Measurements from ENCODE around the gene KANSL2.
A peak's percentile ranks its signal among the peaks of the same experiment; 100 is the strongest.
"Not testable (repeated sequence)": the region's sequence is repeated elsewhere in the genome, so short reads cannot be mapped to it uniquely, and the experiment has no call there.

Gene KANSL2, protein sequence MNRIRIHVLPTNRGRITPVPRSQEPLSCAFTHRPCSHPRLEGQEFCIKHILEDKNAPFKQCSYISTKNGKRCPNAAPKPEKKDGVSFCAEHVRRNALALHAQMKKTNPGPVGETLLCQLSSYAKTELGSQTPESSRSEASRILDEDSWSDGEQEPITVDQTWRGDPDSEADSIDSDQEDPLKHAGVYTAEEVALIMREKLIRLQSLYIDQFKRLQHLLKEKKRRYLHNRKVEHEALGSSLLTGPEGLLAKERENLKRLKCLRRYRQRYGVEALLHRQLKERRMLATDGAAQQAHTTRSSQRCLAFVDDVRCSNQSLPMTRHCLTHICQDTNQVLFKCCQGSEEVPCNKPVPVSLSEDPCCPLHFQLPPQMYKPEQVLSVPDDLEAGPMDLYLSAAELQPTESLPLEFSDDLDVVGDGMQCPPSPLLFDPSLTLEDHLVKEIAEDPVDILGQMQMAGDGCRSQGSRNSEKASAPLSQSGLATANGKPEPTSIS

DNA sequence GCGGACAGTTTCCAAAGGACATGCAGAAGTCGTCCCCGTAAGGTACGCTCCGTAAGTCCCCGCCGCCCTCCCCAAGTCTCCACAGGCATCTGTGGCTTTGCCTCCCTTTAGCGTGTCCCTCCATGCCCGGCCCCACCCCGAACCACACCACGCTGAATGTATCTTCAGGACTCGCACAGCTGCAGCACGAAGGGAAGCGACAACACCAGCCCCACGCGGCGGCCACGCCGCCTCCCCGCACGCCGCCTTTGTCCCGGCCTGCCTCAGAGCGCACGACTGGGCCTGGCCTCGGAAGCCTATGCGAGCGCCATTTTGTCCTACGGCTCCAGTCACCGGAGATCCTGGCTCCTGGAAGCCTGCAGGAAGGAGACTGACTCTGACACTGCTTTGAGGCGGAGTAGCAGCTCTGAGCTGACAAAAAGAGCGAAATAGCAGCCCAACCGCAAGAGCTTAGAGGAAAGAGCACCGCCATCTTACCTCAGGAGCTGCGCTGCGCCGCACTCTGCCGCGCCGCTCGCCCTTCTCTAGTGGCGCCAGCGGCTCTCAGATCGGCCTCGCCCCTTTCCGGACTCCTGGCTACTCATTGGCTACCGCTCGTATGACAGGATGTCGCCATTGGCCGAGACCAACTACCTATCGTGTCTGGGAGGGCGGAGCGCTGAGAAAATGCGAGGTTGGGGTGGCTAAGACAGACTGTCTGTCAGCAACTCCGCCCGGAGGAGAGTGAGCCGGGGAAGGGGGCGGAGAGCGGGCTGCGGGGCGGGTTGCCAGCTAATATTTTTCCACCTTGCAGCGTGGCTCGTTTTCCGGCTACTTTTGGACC is at the start of gene KANSL2:
TSS of gene KANSL2 (minus strand) at position 529 of the 823 bp plus-strand sequence. CDS start 606 bp downstream, outside the sequence.
- peak; percentile 97 for DNase-seq (ENCODE audit: low read depth in 2 of 2)

DNA sequence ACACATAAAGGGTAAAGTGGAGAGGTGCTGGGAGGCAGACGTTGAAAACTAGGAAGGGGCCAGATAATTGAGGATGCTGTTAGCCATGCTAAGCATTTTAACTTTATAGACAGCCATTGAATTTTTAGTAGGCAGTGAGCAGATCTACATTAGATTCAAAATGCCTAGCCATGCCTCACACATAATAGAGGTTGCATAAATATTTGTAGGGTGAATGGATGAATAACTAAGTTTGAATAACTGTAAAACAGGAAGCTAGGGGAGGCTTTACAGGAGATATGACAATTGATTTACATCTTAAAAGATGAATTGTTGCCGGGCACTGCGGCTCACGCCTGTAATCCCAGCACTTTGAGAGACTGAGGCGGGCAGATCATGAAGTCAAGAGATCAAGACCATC is 46.8 kb upstream of the KANSL2 start:
- DNase-seq (ENCODE audit: low read depth in 2 of 2), result no peak

DNA sequence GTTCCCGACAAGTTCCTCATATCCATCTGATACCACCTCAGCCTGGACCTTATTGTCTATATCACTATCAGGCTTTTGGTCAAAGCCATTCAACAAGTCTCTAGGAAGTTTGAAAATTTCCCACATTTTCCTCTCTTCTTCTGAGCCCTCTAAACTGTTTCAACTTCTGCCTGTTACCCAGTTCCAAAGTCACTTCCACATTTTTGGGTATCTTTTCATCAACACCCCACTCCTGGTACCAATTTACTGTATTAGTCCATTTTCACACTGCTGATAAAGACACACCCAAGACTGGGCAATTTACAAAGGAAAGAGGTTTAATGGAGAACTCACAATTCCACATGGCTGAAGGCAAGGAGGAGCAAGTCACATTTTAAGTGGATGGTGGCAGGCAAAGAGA is 38.7 kb upstream of the KANSL2 start:
- DNase-seq (ENCODE audit: low read depth in 2 of 2), result not testable (repeated sequence)

DNA sequence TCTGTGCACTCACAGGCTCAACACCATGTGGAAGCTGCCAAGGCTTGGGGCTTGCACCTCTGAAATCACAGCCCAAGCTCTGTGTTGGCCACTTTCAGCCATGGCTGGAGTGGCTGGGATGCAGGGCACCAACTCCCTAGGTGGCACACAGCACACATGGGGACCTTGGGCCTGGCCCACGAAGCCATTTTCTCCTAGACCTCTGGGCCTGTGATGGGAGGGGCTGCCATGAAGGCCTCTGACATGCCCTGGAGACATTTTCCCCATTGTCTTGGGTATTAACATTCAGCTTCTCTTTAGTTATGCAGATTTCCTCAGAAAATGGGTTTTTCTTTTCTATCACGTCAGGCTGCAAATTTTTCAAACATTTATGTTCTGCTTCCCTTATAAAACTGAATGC is 38.1 kb upstream of the KANSL2 start:
- not testable (repeated sequence) for DNase-seq (ENCODE audit: low read depth in 2 of 2)

DNA sequence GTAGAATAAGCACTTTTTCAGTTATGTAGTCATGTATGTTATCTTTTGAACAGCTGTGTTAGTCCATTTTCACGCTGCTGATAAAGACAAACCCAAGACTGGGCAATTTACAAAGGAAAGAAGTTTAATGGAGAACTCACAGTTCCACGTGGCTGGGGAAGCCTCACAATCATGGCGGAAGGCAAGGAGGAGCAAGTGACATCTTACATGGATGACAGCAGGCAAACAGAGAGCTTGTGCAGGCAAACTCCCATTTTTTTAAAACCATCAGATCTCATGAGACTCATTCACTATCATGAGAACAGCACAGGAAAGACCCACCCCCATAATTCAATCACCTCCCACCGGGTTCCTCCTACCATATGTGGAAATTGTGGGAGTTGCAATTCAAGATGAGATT is 37.0 kb upstream of the KANSL2 start:
- DNase-seq (ENCODE audit: low read depth in 2 of 2), result not testable (repeated sequence)

DNA sequence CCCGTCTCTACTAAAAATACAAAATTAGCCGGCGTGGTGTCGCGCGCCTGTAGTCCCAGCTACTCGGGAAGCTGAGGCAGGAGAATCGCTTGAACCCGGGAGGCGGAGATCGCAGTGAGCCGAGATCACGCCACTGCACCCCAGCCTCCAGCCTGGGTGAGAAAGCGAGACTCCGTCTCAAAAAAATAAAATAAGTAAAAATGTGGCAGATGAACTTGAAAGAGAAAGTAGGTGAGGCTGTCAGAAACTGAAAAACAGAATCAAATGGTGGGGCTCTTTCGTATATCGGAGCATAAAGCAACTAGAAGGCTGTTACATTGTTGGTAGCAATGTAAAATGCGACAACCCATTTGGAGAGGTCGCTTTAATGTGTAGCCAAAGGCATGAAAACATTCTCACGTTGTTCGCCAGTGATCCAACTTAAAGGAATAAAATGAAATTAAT is 35.2 kb upstream of the KANSL2 start:
- no peak for DNase-seq (ENCODE audit: low read depth in 2 of 2)

DNA sequence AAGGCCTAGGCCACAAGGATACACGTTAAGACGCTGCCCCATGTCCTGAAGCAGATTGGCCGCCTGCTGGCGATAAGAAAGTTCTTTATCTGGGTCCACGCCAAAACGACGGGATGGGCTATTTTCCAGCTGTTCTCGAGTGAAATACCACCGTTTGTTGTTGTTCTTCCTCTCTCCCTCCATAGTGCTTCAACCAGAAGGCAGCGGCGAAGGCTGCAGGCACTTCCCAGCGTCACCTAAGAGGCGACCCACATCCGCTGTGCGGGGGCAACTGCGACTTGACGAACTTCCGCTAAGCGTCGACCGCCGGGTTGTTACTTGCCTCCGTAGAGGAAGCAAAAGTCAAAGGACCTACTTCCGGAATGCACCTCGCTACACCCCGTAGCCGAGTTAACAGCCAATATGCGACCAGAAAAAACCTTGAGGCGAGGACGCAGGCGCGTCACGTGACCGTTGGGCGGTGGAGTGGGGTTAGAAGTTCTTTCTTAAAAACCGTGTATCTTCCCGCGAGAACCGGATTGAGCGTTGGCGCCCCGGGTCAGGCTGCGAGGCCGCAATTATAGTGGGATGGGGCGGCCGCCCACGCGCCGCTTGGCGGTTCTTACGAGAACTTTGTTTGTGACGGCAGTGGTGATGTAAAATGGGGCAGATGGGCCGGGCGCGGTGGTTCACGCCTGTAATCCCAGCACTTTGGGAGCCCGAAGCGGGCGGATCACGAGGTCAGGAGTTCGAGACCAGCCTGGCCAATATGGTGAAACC is 34.6 kb upstream of the KANSL2 start, which contains the start of gene CCNT1:
TSS of gene CCNT1 (minus strand) at position 215 of the 759 bp plus-strand sequence. CDS start at position 183, 32 bp downstream.
- DNase-seq (ENCODE audit: low read depth in 2 of 2), result peak; percentile 100

DNA sequence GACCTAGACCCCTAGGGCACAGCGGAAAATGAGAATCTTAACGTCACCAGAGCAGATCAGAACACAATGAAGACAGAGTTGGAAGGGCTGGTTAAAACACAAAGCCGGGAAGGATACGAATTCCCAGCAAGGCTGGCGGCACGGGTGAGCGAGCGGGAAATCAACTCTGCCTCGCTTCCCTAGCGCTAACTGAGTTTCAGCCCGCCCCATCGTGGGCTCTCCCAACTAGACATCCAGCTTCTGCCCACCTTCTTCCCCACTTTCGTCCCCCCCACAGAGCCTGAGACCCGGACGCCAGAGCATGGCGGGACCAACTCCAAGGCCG is 34.1 kb upstream of the KANSL2 start:
- DNase-seq (ENCODE audit: low read depth in 2 of 2), result no peak

DNA sequence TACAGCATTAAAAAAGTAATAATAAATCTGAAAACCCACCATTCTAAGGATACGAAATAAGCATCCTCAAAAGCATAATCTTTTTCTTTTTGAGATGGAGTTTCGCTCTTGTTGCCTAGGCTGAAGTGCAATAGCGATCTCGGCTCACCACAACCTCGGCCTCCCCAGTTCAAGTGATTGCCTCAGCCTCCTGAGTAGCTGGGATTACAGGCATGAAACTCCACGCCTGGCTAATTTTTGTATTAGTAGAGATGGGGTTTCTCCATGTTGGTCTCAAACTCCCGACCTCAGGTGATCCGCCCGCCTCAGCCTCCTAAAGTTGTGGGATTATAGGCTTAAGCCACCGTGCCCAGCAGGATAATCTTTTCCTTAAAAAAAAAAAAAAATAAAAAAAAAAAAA is 30.2 kb upstream of the KANSL2 start:
- DNase-seq (ENCODE audit: low read depth in 2 of 2), result no peak

DNA sequence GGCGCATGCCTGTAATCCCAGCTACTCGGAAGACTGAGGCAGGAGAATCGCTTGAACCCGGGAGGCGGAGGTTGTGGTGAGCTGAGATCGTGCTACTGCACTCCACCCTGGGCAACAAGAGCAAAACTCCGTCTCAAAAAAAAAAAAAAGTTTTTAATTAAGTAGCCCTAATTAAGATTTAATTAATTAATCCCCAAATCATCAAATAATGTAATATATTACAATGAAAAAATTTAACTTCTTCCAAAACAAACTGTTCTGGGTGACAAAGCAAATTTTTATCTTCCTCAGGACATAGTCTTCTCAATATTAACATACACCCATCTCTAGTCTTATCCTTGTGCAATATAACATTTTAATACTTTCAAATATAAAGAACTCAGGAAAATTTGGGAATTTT is 16.8 kb upstream of the KANSL2 start:
- DNase-seq (ENCODE audit: low read depth in 2 of 2), result not testable (repeated sequence)

DNA sequence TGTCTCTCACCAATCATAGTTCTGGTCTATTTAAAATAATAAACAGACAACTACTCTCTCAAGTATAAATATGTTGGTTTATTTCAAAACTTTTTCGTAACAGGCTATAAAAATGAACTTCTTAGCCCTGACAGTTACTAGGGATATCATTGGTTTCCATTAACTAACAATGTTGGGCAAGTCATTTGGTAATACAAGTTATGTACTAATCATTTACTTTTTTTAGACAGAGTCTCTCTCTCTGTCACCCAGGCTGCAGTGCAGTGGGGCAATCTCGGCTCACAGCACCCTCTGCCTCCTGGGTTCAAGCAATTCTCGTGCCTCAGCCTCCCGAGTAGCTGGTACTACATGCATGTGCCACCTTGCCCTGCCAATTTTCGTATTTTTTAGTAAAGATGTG is 14.6 kb upstream of the KANSL2 start:
- no peak for DNase-seq (ENCODE audit: low read depth in 2 of 2)

DNA sequence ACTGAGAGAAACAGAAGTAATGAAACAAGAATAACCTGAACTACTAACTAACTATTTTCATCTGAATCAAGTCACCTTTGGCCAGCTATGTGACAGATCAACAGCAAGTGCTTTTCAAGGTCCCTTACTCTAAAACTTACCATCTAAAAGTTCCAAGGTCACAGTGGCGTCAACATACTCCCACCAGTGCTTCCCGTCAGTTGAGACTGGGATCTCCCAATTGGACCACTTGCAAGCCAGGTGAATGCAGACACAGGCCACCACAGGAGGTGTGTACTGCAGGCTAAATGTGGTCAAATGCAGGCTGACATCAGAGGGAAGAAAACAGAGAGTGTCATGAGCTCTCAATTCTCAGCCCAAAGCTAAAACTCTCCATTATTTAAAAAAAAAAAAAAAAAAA is 13.8 kb upstream of the KANSL2 start:
- no peak for DNase-seq (ENCODE audit: low read depth in 2 of 2)

DNA sequence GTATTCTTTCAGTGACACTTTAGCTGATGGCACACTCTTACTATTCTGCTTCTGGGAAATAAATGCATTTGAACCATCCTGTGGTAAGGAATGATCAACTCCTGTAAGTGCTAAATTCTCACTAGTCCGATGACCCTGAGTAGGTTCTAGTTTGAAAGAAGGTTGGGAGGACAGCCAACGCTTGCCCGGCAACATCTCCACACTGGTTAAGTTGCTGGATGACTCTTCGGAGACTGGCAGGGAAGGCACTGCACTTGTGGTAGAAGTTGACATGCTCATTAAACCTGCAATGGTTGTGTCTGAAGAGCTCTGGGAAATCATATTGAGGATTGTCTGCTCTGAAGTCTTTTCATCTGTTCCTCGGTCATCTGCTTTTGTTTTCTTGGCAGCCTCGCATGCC is 12.0 kb upstream of the KANSL2 start:
- DNase-seq (ENCODE audit: low read depth in 2 of 2), result no peak

DNA sequence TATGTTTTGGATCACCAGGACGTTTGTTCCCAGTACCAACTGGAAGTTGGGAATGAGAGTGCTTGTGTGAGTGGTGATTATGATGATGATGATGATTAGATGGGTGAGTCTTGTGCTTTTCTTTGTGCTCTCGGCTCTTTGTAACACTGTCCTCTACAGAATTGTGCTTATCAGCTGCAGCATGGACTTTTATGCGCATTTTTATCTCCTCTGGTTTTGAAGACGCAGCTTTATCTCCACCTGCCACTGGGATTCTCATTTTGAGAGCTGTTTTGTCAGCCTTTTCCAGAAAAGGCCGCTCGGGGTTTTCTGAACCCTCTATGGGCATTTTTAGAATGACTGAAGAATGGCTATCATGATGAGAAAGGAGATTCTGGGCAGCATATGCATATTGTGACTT is 11.5 kb upstream of the KANSL2 start:
- no peak for DNase-seq (ENCODE audit: low read depth in 2 of 2)

DNA sequence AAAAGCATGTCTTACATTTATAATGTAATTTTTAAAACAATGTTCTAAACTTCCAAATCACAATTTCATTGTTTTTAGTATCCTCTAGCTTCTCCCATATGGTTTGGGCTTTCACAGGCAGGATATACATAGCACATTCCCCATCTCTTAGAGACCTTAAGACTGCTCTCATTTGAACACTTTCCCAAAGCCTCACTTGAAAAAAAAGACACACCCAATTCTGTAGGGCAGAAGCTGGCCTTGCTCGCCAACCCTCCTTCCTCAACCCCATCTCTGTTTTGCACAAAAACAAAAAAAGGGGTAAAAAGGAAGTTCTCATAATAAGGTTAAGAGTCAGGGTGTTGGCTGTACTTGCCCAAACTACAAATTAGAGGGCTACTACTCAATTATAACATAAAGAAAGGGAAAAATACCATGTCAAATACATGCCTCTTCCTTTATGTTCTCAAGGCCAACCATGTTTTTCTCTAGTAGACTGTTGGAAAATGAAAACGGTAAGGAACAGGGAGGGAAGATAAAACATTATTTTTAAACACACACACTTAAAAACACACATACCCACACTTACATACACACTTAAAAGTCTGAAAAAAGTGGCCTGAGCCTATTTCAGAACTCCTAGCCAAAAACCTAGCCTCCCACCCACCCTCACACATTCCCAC is 9.9 kb upstream of the KANSL2 start:
- no peak for DNase-seq (ENCODE audit: low read depth in 2 of 2)

DNA sequence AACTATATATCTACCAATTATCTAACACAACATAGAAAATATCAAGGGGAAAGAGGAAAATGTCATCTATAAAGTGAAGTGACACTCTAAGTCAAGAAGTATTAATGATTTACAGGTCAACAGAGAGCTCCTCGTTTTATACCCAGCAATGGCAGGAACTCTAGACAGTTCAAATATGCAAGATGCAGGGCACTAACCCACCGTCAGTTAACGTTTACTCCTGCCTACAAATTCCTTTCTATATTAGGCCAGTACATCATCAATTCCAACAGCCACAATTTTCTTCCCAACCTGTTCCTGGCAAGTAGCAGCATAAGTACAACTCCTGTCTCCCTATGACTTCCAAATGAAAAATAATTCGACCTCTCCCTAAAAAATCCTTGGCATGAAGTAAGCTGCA is 9.0 kb upstream of the KANSL2 start:
- DNase-seq (ENCODE audit: low read depth in 2 of 2), result no peak

DNA sequence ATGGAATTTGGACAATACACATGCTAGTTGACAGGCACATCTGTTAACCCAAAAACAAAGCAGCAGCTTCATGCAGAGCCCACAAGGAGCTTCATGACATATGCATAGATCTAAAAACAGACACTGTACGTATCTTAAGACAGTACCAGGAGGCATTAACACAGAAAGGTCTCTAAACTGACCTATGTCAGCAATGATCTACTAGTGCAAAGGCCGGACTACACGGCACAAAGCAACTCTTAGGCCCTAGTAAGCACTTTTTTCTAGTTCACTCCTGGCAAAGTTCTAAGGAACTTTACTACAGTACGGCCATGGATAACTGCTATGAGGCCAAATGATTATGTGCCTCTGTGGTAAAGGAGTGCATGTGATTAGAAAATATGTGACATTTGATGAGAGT is 8.4 kb upstream of the KANSL2 start:
- DNase-seq (ENCODE audit: low read depth in 2 of 2), result no peak

DNA sequence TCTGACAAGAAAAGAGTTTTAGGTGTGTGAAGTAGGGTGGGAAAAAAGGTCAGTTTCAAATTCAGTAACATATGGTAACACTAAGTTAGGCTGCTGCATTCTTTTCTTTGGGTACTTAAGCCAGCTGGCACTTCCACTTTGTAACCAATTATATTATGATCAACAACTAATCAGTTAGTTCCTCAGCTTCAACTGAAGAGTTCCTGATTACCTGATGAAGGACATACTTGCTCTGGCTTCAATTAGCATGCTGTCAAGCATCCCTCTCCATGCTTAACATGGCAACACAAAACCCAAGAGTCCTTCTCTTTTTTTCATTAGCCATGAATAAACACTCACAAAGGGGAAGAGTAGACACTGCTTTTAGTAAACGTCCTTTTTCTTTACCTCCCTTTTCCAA is 6.8 kb upstream of the KANSL2 start:
- no peak for DNase-seq (ENCODE audit: low read depth in 2 of 2)

DNA sequence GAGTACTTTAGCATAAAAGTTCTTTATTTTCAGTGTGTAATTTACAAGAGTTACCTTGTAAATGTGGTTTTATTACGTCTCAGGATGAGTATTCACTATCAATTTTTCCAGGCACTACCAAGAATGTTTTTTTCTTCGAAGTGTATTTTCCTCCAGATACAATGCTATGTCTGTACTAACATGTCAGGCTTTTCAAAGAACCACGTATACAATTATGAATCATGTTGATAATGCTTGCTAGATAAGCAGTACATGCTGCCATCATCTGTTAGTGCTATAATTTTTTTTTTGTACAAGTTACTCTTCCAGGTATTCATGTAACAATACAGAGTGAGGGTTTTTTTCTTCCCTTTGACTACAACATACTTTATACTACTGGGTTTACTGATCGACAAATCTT is 5.6 kb upstream of the KANSL2 start:
- DNase-seq (ENCODE audit: low read depth in 2 of 2), result no peak

DNA sequence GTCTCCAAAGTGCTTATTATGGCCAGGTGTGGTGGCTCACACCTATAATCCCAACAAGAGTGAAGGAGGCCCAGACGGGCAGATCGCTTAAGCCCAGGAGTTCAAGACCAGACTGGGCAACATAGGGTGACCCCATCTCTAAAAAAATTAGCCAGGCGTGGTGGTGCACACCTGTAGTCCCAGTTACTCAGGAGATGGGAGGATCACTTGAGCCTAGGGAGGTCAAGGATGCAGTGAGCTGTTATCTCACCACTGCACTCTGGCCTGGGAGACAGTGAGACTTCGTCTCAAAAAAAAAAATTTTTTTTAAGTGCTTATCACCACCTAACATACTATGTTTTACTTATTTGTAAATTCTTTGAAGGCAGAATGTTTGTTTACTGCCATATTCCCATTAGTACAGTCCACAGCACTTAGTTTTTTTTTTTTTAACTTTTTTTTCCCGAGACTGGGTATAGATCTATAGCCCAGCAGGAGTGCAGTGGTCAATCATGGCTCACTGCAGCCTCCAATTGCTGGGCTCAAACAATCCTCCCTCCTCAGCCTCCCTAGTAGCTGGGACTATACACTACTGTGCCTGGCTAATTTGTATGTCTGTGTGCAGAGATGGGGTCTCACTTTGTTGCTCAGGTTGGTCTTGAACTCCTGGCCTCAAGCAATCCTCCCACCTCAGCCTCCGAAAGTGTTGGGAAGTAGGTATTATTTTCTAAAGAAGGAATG is 4.7 kb upstream of the KANSL2 start:
- no peak for DNase-seq (ENCODE audit: low read depth in 2 of 2)
